Dermis blood vessel endothelial cell (primary cell): ENCODE data around the gene COX8C. TPM values are rescaled to one million over a fixed set of nuclear protein-coding genes. Genes with fewer than 3 reads are reported as not detected.
"Not testable (repeated sequence)": the region's sequence is repeated elsewhere in the genome, so short reads cannot be mapped to it uniquely, and the experiment has no call there.

Source experiments
- DNase-seq: peaks from one replicate; pipeline ENCODE4 v3.0.0; 2010
- total RNA-seq: library from RNA; depleted of rRNA; stranded (reverse); fragments of >200 nt; gene quantifications from 2 replicates; pipeline ENCODE4 v1.2.3, GENCODE V29; 2014

The COX8C gene
- total RNA-seq, 1 donor from 2014 or later, result not detected

DNA sequence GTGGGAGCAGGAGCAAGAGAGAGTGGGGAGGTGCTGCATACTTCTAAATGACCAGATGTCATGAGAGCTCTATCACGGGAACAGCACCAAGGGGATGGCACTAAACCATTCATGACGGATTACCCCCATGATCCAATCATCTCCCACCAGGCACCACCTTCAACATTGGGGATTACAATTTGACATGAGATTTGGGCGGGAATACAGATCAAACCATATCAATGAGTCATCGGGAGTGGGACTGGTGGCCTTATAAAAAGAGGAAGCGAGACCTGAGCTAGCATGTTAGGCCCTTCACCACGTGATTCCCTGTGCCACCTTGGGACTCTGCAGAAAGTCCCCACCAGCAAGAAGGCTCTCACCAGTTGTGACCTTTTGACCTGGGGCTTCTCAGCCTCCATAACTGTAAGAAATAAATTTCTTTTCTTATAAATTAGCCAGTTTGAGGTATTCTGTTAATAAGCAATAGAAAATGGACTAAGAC is 28.7 kb downstream of the COX8C start:
- no peak for DNase-seq

- DNase-seq, result no peak
These were observed 32.8 kb downstream of the COX8C start for GRCh38 chr14:93379831-93380230.

GRCh38 chr14:93381644-93382043 is 34.7 kb downstream of the COX8C start:
- DNase-seq, result no peak

DNA sequence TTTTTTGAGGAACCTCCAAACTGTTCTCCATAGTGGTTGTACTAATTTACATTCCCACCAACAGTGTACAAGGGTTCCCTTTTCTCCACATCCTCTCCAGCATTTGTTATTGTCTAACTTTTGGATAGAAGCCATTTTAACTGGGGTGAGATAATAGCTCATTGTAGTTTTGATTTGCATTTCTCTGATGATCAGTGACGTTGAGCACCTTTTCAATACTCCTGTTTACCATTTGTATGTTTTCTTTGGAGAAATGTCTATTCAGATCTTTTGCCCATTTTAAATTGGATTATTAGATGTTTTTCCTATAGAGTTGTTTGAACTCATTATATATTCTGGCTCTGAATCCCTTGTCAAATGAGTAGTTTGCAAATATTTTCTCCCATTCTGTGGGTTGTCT is 37.3 kb downstream of the COX8C start:
- DNase-seq, result not testable (repeated sequence)

DNA sequence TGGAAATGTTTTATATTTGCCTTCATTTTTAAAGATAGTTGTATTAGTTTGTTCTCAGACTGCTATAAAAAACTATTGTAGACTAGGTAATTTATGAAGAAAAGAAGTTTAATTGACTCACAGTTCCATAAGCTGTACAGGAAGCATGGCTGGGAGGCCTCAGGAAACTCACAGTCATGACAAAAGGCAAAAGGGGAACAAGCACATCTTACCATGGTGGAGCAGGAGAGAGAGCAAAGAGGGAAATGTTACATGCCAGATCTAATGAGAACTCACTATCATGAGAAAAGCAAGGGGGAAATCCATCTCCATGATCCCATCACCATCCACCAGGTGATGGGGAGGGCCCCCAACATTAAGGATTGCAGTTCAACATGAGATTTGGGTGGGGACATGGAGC is 48.2 kb downstream of the COX8C start:
- DNase-seq, result no peak

GRCh38 chr14:93396456-93396855 is 49.5 kb downstream of the COX8C start:
- DNase-seq, result no peak

Other genes starting within 250 kb of the COX8C start
- 24.0 and 41.3 TPM in 2 replicates for gene ITPK1, start 231.3 kb upstream of the COX8C start, total RNA-seq
- gene MOAP1, start 162.3 kb upstream of the COX8C start, total RNA-seq, result 30.0 and 30.6 TPM in 2 replicates
- 8.7 and 18.2 TPM in 2 replicates for gene LYSET, start 161.9 kb upstream of the COX8C start, total RNA-seq
- 14.4 and 15.3 TPM in 2 replicates for gene GON7, start 140.1 kb upstream of the COX8C start, total RNA-seq
- 35.6 and 43.9 TPM in 2 replicates for gene UBR7, start 139.9 kb upstream of the COX8C start, total RNA-seq
- gene BTBD7, start 14.1 kb upstream of the COX8C start, total RNA-seq, result 30.8 and 31.3 TPM in 2 replicates
- gene UNC79, start 83.8 kb downstream of the COX8C start, total RNA-seq, result under 0.01 TPM in 1 of 2 replicates, not detected in the other